Liver (tissue), 9 donors: Measurements from ENCODE around the gene SGPL1. TPM values are rescaled to one million over a fixed set of nuclear protein-coding genes. Genes with fewer than 3 reads are reported as not detected.
A peak's percentile ranks its signal among the peaks of the same experiment; 100 is the strongest.

ENCODE experiments used
- DNase-seq: peaks from one replicate; pipeline ENCODE4 v3.0.0-alpha.2; 2017; ENCODE audit warnings: low spot score
- H3K27ac ChIP-seq, 2 donors: one replicate each; pipeline ENCODE4 v1.7.0; 2013; ENCODE audit warnings: inconsistent platforms in 2 of 2, low read length in 2 of 2, control low read depth in 1 of 2, low read depth in 1 of 2, mild to moderate bottlenecking in 1 of 2
- H3K27me3 ChIP-seq, 4 donors: one replicate each; pipeline versions ENCODE4 v1.6.1 to v1.7.0; 2013; ENCODE audit warnings: low read length in 3 of 4, inconsistent platforms in 1 of 4, mild to moderate bottlenecking in 1 of 4, moderate library complexity in 1 of 4; ENCODE audit not compliant: control insufficient read depth in 4 of 4, insufficient read depth in 4 of 4
- H3K36me3 ChIP-seq, 4 donors: one replicate each; pipeline versions ENCODE4 v1.6.1 to v1.7.0; 2013; ENCODE audit warnings: low read length in 3 of 4, mild to moderate bottlenecking in 3 of 4, low read depth in 1 of 4, moderate library complexity in 1 of 4; ENCODE audit not compliant: control insufficient read depth in 4 of 4, insufficient read depth in 3 of 4
- H3K4me1 ChIP-seq, 4 donors: one replicate each; pipeline versions ENCODE4 v1.6.1 to v1.7.0; 2013; ENCODE audit warnings: low read length in 3 of 4, mild to moderate bottlenecking in 3 of 4, moderate library complexity in 1 of 4; ENCODE audit not compliant: control insufficient read depth in 4 of 4, insufficient read depth in 4 of 4
- H3K4me3 ChIP-seq, 3 donors: one replicate each; pipeline versions ENCODE4 v1.6.1 to v1.7.0; 2013; ENCODE audit warnings: low read length in 3 of 3, control low read depth in 1 of 3, low read depth in 1 of 3, mild to moderate bottlenecking in 1 of 3
- H3K9ac ChIP-seq, 2 donors: one replicate each; pipeline ENCODE4 v1.7.0; 2013; ENCODE audit warnings: low read length in 2 of 2, mild to moderate bottlenecking in 2 of 2, moderate library complexity in 2 of 2, control low read depth in 1 of 2, low read depth in 1 of 2
- H3K9me3 ChIP-seq, 4 donors: one replicate each; pipeline versions ENCODE4 v1.6.1 to v1.7.0; 2013; ENCODE audit warnings: low read length in 3 of 4; ENCODE audit not compliant: control insufficient read depth in 4 of 4
- EGR1 ChIP-seq, 2 donors: IDR thresholded peaks; 2 replicates each; pipeline ENCODE4 v1.6.1; 2016 to 2018; ENCODE audit warnings: antibody characterized with exemption in 2 of 2, low read depth in 2 of 2
- FOXA1 ChIP-seq: IDR thresholded peaks from 2 replicates; pipeline ENCODE4 v1.6.1; 2016; ENCODE audit warnings: antibody characterized with exemption
- GABPA ChIP-seq, 2 donors: IDR thresholded peaks in 1 of 2; conservative IDR thresholded peaks in 1 of 2; 2 replicates each; pipeline ENCODE4 v1.6.1; 2016; ENCODE audit warnings: antibody characterized with exemption in 2 of 2, mild to moderate bottlenecking in 1 of 2, moderate library complexity in 1 of 2
- HNF4A ChIP-seq, 2 donors: conservative IDR thresholded peaks; 2 replicates each; pipeline ENCODE4 v1.6.1; 2016; ENCODE audit warnings: antibody characterized with exemption in 2 of 2, mild to moderate bottlenecking in 2 of 2
- JUND ChIP-seq, 2 donors: IDR thresholded peaks; 2 replicates each; pipeline ENCODE4 v1.6.1; 2016; ENCODE audit warnings: antibody characterized with exemption in 2 of 2
- RAD21 ChIP-seq, 2 donors: IDR thresholded peaks; 2 replicates each; pipeline ENCODE4 v1.6.1; 2016; ENCODE audit warnings: antibody characterized with exemption in 2 of 2, mild to moderate bottlenecking in 2 of 2
- REST ChIP-seq: IDR thresholded peaks from 2 replicates; pipeline ENCODE4 v1.6.1; 2016; ENCODE audit warnings: antibody characterized with exemption, mild to moderate bottlenecking
- RXRA ChIP-seq, 2 donors: IDR thresholded peaks; 2 replicates each; pipeline ENCODE4 v1.6.1; 2017 to 2018; ENCODE audit warnings: antibody characterized with exemption in 2 of 2, mild to moderate bottlenecking in 1 of 2
- SP1 ChIP-seq: IDR thresholded peaks from 2 replicates; pipeline ENCODE4 v1.6.1; 2018; ENCODE audit warnings: antibody characterized with exemption, mild to moderate bottlenecking
- TAF1 ChIP-seq: conservative IDR thresholded peaks from 2 replicates; pipeline ENCODE4 v1.6.1; 2016; ENCODE audit warnings: antibody characterized with exemption, mild to moderate bottlenecking
- YY1 ChIP-seq: IDR thresholded peaks from 2 replicates; pipeline ENCODE4 v1.6.1; 2016; ENCODE audit warnings: antibody characterized with exemption, mild to moderate bottlenecking
- WGBS: extraction: QIAGEN DNeasy Blood & Tissue Kit; methylation state at CpG from one replicate; pipeline ENCODE4 v1.1.7; 2013; 5-methylcytosine and 5-hydroxymethylcytosine counted together
- polyA plus RNA-seq, 2 donors: library from polyadenylated mRNA; stranded (reverse) in 1 of 2; unstranded in 1 of 2; fragments of 200-250 nt in 1 of 2; fragments of >200 nt in 1 of 2; fragmentation: Nextera tagmentation in 1 of 2; extraction: Ambion mirVana in 1 of 2; gene quantifications; one replicate each; pipeline versions ENCODE4 v1.2.1 to v1.2.3, GENCODE V29; 2013 to 2015
- total RNA-seq, 2 donors: library from RNA; depleted of rRNA; stranded (reverse); fragments of >200 nt; gene quantifications; one replicate each; pipeline ENCODE4 v1.2.3, GENCODE V29; 2014
- TF ChIP-seq, protein P1 (sequence below): IDR thresholded peaks from 2 replicates; pipeline ENCODE4 v1.6.1; 2016; ENCODE audit warnings: antibody characterized with exemption
- TF ChIP-seq, protein P2 (sequence below): fragments of 150-350 bp; IDR thresholded peaks from 2 replicates; pipeline ENCODE4 v1.5.1; 2017; ENCODE audit warnings: improper control_type of control experiment, low read depth, low read length; ENCODE audit not compliant: missing input control
- TF ChIP-seq, protein P3 (sequence below): IDR thresholded peaks from 2 replicates; pipeline ENCODE4 v1.6.1; 2016; ENCODE audit warnings: antibody characterized with exemption
- donor health status: healthy.
- donor health status: healthy.
- donor health status: healthy.
- donor health status: healthy.
- donor health status: healthy.

SGPL1 gene
- total and polyA plus RNA-seq, 4 donors = 11.8 to 37.1 (median 16.8) TPM

DNA sequence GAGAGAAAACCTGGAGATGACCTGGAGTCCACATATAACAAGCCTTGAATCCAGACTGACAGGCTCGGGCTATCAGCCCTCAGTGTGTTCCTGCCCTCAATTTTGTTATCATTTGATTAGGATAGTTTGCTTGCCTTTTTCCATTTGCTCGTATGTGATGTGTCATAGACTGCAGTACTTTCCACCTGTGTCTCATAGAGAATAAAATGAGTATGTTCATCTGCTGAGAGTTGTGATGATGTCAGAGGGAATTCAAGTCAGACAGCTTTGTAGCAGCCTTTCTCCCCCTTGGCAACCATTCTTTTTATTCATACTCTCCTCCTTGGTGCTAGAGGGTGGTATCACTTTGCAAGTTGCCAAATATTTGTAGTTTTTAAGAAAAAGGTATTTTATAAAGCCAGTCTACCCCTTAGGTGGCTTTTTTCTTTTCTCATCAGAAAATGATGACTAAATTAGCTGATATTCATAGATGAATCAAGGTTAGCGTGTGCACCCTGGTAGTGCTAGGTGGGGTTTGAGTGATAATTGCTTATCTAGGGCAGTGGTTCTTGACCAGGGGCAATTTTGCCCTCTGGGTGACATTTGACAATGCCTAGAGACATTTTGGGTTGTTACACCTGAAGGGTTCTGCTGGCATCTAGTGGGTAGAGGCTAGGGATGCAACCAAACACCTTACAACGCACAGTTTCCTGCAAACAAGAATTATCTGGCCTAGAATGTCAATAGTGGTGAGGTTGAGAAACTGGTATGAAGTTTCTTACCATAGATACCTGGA lies 5.4 kb downstream of the SGPL1 start:
- H3K4me1 ChIP-seq = peaks cover 2 to 11% (median 8%) of the 10 kb centered on the region in 4 donors
- 88% methylated on average over 4 of the region's 4 CpGs for WGBS
- DNase-seq = no peak
- H3K27me3 ChIP-seq = no peaks in the 10 kb centered on the region
- no peaks in the 10 kb centered on the region for H3K9me3 ChIP-seq
- H3K27ac ChIP-seq = no peak overlapping the region
- peak in 1 of 2 donors; percentile 8 for TF ChIP-seq RAD21 (IDR thresholded peaks at IDR 0.05)
- no peak for TF ChIP-seq GABPA (IDR thresholded peaks at IDR 0.05 in 1 of 2, conservative IDR thresholded peaks at IDR 0.05 in 1 of 2)
- H3K9ac ChIP-seq = no peak overlapping the region
- H3K4me3 ChIP-seq = no peak overlapping the region
- H3K36me3 ChIP-seq = peaks cover 1 to 19% (median 6%) of the 10 kb centered on the region in 4 donors

DNA sequence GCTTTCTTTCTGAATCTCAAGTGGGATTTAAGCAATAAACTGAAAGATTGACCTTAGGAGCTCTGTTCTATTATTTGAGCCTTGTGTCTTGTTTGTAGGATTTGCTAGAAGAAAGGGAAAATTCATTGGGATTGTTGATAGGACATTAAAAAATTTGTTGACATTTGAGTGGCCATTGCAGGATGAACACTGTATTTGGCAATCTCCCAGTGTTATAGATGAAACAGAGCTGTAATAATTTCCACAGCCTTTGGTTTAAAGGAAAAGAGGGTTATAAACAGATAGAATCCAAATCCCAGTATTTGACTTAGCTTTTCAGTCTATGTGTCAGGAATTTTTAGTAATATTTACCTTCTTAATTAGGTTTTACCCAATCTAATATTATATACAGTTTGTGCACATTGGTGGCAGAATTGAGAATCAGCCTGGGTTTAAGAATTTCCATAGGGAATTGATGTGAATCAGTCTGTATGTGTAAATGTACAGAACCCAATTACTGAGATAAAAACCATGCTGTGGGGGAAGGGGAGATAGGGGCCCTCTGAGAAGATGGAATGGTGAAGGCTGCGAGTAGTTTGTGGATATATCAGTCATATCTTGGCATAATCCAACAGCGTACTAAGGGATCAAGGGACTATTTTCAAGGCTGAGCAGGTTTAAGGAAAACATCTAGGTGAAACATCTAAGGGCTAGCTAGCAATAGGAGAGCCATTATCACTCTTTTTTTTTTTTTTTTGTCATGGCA lies 6.5 kb downstream of the SGPL1 start:
- Histone ChIP-seq H3K27ac (no peak overlapping the region), H3K4me1 (peaks cover 0 to 4% (median 2%) of the 10 kb centered on the region in 4 donors), H3K4me3 (no peak overlapping the region), H3K27me3 (no peaks in the 10 kb centered on the region), H3K9me3 (no peaks in the 10 kb centered on the region), H3K9ac (no peak overlapping the region), H3K36me3 (peaks cover 1 to 20% (median 7%) of the 10 kb centered on the region in 4 donors)
- DNase-seq = no peak
- WGBS = over 99% methylated on average over 2 of the region's 2 CpGs
- TF ChIP-seq TAF1 (no peak), RAD21 (IDR thresholded peaks at IDR 0.05) (no peak), HNF4A (conservative IDR thresholded peaks at IDR 0.05) (no peak), REST (no peak), GABPA (IDR thresholded peaks at IDR 0.05 in 1 of 2, conservative IDR thresholded peaks at IDR 0.05 in 1 of 2) (no peak), FOXA1 (no peak), EGR1 (IDR thresholded peaks at IDR 0.05; ENCODE audit: low read depth in 2 of 2) (no peak), SP1 (no peak), RXRA (IDR thresholded peaks at IDR 0.05) (no peak), JUND (IDR thresholded peaks at IDR 0.05) (no peak), YY1 (no peak)
- TF ChIP-seq, protein P1, sequence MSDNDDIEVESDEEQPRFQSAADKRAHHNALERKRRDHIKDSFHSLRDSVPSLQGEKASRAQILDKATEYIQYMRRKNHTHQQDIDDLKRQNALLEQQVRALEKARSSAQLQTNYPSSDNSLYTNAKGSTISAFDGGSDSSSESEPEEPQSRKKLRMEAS = no peak
- TF ChIP-seq, protein P2, sequence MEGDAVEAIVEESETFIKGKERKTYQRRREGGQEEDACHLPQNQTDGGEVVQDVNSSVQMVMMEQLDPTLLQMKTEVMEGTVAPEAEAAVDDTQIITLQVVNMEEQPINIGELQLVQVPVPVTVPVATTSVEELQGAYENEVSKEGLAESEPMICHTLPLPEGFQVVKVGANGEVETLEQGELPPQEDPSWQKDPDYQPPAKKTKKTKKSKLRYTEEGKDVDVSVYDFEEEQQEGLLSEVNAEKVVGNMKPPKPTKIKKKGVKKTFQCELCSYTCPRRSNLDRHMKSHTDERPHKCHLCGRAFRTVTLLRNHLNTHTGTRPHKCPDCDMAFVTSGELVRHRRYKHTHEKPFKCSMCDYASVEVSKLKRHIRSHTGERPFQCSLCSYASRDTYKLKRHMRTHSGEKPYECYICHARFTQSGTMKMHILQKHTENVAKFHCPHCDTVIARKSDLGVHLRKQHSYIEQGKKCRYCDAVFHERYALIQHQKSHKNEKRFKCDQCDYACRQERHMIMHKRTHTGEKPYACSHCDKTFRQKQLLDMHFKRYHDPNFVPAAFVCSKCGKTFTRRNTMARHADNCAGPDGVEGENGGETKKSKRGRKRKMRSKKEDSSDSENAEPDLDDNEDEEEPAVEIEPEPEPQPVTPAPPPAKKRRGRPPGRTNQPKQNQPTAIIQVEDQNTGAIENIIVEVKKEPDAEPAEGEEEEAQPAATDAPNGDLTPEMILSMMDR = no peak
- TF ChIP-seq, protein P3, sequence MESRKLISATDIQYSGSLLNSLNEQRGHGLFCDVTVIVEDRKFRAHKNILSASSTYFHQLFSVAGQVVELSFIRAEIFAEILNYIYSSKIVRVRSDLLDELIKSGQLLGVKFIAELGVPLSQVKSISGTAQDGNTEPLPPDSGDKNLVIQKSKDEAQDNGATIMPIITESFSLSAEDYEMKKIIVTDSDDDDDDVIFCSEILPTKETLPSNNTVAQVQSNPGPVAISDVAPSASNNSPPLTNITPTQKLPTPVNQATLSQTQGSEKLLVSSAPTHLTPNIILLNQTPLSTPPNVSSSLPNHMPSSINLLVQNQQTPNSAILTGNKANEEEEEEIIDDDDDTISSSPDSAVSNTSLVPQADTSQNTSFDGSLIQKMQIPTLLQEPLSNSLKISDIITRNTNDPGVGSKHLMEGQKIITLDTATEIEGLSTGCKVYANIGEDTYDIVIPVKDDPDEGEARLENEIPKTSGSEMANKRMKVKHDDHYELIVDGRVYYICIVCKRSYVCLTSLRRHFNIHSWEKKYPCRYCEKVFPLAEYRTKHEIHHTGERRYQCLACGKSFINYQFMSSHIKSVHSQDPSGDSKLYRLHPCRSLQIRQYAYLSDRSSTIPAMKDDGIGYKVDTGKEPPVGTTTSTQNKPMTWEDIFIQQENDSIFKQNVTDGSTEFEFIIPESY = no peak
